NCI-H1092 treated with DMSO at 0.1 percent for 48 hours (cell line): ENCODE data around the gene EREG.

Source experiments
- DNase-seq: peaks from one replicate; lab custom pipeline; 2025; lab: John Stamatoyannopoulos, UW

The EREG gene

GRCh38 chr4:74428276-74428675 lies 63.3 kb downstream of the EREG start:
- no peak for DNase-seq

GRCh38 chr4:74431113-74431826 lies 66.3 kb downstream of the EREG start:
- no peak for DNase-seq

GRCh38 chr4:74433043-74433442 lies 68.1 kb downstream of the EREG start:
- DNase-seq: no peak

GRCh38 chr4:74433541-74434172 lies 68.7 kb downstream of the EREG start:
- DNase-seq: no peak

- no peak for DNase-seq
These were observed 70.4 kb downstream of the EREG start for GRCh38 chr4:74435296-74435695.

- DNase-seq: no peak
These were observed 72.9 kb downstream of the EREG start for GRCh38 chr4:74437866-74438265.
